Spinal cord (tissue), 10 donors: ENCODE results near the gene OTOG. TPM values are rescaled to one million over a fixed set of nuclear protein-coding genes. Genes with fewer than 3 reads are reported as not detected.

Experiments
- DNase-seq, 6 donors: peaks; one replicate each; pipeline versions ENCODE4 v3.0.0 to v3.0.0-alpha.2; 2013 to 2015; ENCODE audit warnings: low spot score in 6 of 6, low read depth in 4 of 6
- H3K27ac ChIP-seq: one replicate; pipeline ENCODE4 v1.5.1; 2013; ENCODE audit warnings: low read depth, low read length, control low read depth
- H3K27me3 ChIP-seq: one replicate; pipeline ENCODE4 v1.6.1; 2013; ENCODE audit warnings: low read length; ENCODE audit not compliant: control insufficient read depth, insufficient read depth
- H3K36me3 ChIP-seq: one replicate; pipeline ENCODE4 v1.6.1; 2013; ENCODE audit warnings: low read length; ENCODE audit not compliant: control insufficient read depth, insufficient read depth
- H3K4me1 ChIP-seq: one replicate; pipeline ENCODE4 v1.6.1; 2013; ENCODE audit warnings: low read length; ENCODE audit not compliant: control insufficient read depth, insufficient read depth
- H3K4me3 ChIP-seq: one replicate; pipeline ENCODE4 v1.5.1; 2013; ENCODE audit warnings: low read depth, low read length, control low read depth
- H3K9me3 ChIP-seq: one replicate; pipeline ENCODE4 v1.6.1; 2013; ENCODE audit warnings: low read length; ENCODE audit not compliant: control insufficient read depth, insufficient read depth
- WGBS: methylation state at CpG from one replicate; pipeline ENCODE4 v1.1.5; 2013; ENCODE audit warnings: missing lambda C conversion rate; ENCODE audit not compliant: insufficient coverage; 5-methylcytosine and 5-hydroxymethylcytosine counted together
- polyA plus RNA-seq, 2 donors: library from polyadenylated mRNA; unstranded; fragments of 120-200 nt; gene quantifications; one replicate each; pipeline ENCODE4 v1.2.1, GENCODE V29; 2013; ENCODE audit not compliant: insufficient read length in 2 of 2
- total RNA-seq, 2 donors: library from RNA; depleted of rRNA in 1 of 2; stranded (reverse); fragments of 120-200 nt in 1 of 2; fragments of >200 nt in 1 of 2; gene quantifications; one replicate each; pipeline versions ENCODE4 v1.2.3 to v1.2.4, GENCODE V29; 2013 to 2014
- donor health status: healthy.

The OTOG gene
- total and polyA plus RNA-seq, 4 donors = under 0.01 to 1.3 (median 0.23) TPM; not detected in 1

- Histone ChIP-seq H3K9me3 (no peaks in the 10 kb centered on the region), H3K36me3 (no peaks in the 10 kb centered on the region), H3K4me3 (no peak overlapping the region), H3K27me3 (no peaks in the 10 kb centered on the region), H3K27ac (no peak overlapping the region), H3K4me1 (peaks cover 11% of the 10 kb centered on the region)
- no peak for DNase-seq
- WGBS = 89% methylated on average over 3 of the region's 3 CpGs
These were observed 40.1 kb upstream of the OTOG start for GRCh38 chr11:17506942-17507341.

- no peaks in the 10 kb centered on the region for H3K36me3 ChIP-seq
- H3K9me3 ChIP-seq = no peaks in the 10 kb centered on the region
- no peak overlapping the region for H3K27ac ChIP-seq
- WGBS = 77% methylated on average over 2 of the region's 2 CpGs
- peak in 1 of 6 donors; percentile 63 for DNase-seq
- H3K4me3 ChIP-seq = no peak overlapping the region
- no peaks in the 10 kb centered on the region for H3K27me3 ChIP-seq
- H3K4me1 ChIP-seq = peaks cover 11% of the 10 kb centered on the region
These were observed 39.3 kb upstream of the OTOG start for GRCh38 chr11:17507773-17508172.

GRCh38 chr11:17508306-17508705 lies 38.8 kb upstream of the OTOG start:
- Histone ChIP-seq H3K27ac (no peak overlapping the region), H3K36me3 (no peaks in the 10 kb centered on the region), H3K27me3 (no peaks in the 10 kb centered on the region), H3K4me1 (peaks cover 11% of the 10 kb centered on the region), H3K9me3 (no peaks in the 10 kb centered on the region), H3K4me3 (no peak overlapping the region)
- 38% methylated on average over 1 of the region's 3 CpGs for WGBS
- no peak for DNase-seq

GRCh38 chr11:17508791-17509190 lies 38.3 kb upstream of the OTOG start:
- WGBS = no CpG with 5 or more reads among the region's 3 CpGs
- no peak for DNase-seq
- Histone ChIP-seq H3K4me3 (no peak overlapping the region), H3K9me3 (no peaks in the 10 kb centered on the region), H3K27me3 (no peaks in the 10 kb centered on the region), H3K27ac (no peak overlapping the region), H3K36me3 (no peaks in the 10 kb centered on the region), H3K4me1 (peaks cover 11% of the 10 kb centered on the region)

- Histone ChIP-seq H3K27me3 (no peaks in the 10 kb centered on the region), H3K4me3 (no peak overlapping the region), H3K9me3 (no peaks in the 10 kb centered on the region), H3K27ac (no peak overlapping the region), H3K36me3 (no peaks in the 10 kb centered on the region), H3K4me1 (peaks cover 7% of the 10 kb centered on the region)
- DNase-seq = no peak
- 79% methylated on average over 3 of the region's 4 CpGs for WGBS
These were observed 36.4 kb upstream of the OTOG start for GRCh38 chr11:17510507-17511206.

GRCh38 chr11:17511571-17511970 lies 35.5 kb upstream of the OTOG start:
- Histone ChIP-seq H3K27ac (no peak overlapping the region), H3K4me1 (peaks cover 11% of the 10 kb centered on the region), H3K36me3 (no peaks in the 10 kb centered on the region), H3K9me3 (no peaks in the 10 kb centered on the region), H3K27me3 (no peaks in the 10 kb centered on the region), H3K4me3 (no peak overlapping the region)
- 71% methylated on average over 3 of the region's 3 CpGs for WGBS
- DNase-seq = no peak

- H3K9me3 ChIP-seq = no peaks in the 10 kb centered on the region
- no peak overlapping the region for H3K27ac ChIP-seq
- peaks cover 16% of the 10 kb centered on the region for H3K4me1 ChIP-seq
- no peak overlapping the region for H3K4me3 ChIP-seq
- H3K27me3 ChIP-seq = no peaks in the 10 kb centered on the region
- no peaks in the 10 kb centered on the region for H3K36me3 ChIP-seq
- WGBS = 40% methylated on average over 1 of the region's 2 CpGs
- DNase-seq = no peak
These were observed 35.0 kb upstream of the OTOG start for GRCh38 chr11:17512101-17512500.

GRCh38 chr11:17513853-17514252 lies 33.2 kb upstream of the OTOG start:
- DNase-seq = no peak
- Histone ChIP-seq H3K27ac (no peak overlapping the region), H3K4me3 (no peak overlapping the region), H3K4me1 (peaks cover 23% of the 10 kb centered on the region), H3K36me3 (no peaks in the 10 kb centered on the region), H3K9me3 (no peaks in the 10 kb centered on the region), H3K27me3 (no peaks in the 10 kb centered on the region)
- 78% methylated on average over 1 of the region's 1 CpG for WGBS

GRCh38 chr11:17514476-17514875 lies 32.6 kb upstream of the OTOG start:
- Histone ChIP-seq H3K36me3 (no peaks in the 10 kb centered on the region), H3K4me3 (no peak overlapping the region), H3K4me1 (peaks cover 27% of the 10 kb centered on the region), H3K27ac (no peak overlapping the region), H3K9me3 (no peaks in the 10 kb centered on the region), H3K27me3 (no peaks in the 10 kb centered on the region)
- peak in 1 of 6 donors; percentile 40 for DNase-seq
- WGBS = 59% methylated on average over 3 of the region's 4 CpGs

GRCh38 chr11:17515443-17516176 lies 31.4 kb upstream of the OTOG start:
- Histone ChIP-seq H3K27ac (no peak overlapping the region), H3K36me3 (no peaks in the 10 kb centered on the region), H3K27me3 (no peaks in the 10 kb centered on the region), H3K4me1 (peaks cover 34% of the 10 kb centered on the region), H3K4me3 (no peak overlapping the region), H3K9me3 (no peaks in the 10 kb centered on the region)
- WGBS = 100% methylated on average over 3 of the region's 5 CpGs
- DNase-seq = no peak
